NCI-H345 (cell line): Measurements from ENCODE around the gene LHPP.
A peak's percentile ranks its signal among the peaks of the same experiment; 100 is the strongest.

ENCODE experiments used
- DNase-seq: peaks from one replicate; lab custom pipeline; 2025; lab: John Stamatoyannopoulos, UW

The LHPP gene

GRCh38 chr10:124470544-124471434 is 9.2 kb downstream of the LHPP start:
- DNase-seq: no peak

- no peak for DNase-seq
Measured at GRCh38 chr10:124472071-124472470, 10.4 kb downstream of the LHPP start.

- no peak for DNase-seq
Measured at GRCh38 chr10:124473070-124473469, 11.4 kb downstream of the LHPP start.

- DNase-seq: peak; percentile 60
Measured at GRCh38 chr10:124474514-124475070, 13.0 kb downstream of the LHPP start.

GRCh38 chr10:124476043-124476725 is 14.6 kb downstream of the LHPP start:
- DNase-seq: no peak

GRCh38 chr10:124477614-124478363 is 16.2 kb downstream of the LHPP start:
- no peak for DNase-seq

GRCh38 chr10:124478515-124478914 is 16.9 kb downstream of the LHPP start:
- no peak for DNase-seq

- DNase-seq: no peak
Measured at GRCh38 chr10:124480860-124481259, 19.2 kb downstream of the LHPP start.

GRCh38 chr10:124481717-124482116 is 20.1 kb downstream of the LHPP start:
- no peak for DNase-seq

- no peak for DNase-seq
Measured at GRCh38 chr10:124482236-124482800, 20.7 kb downstream of the LHPP start.

- DNase-seq: no peak
Measured at GRCh38 chr10:124482876-124483275, 21.3 kb downstream of the LHPP start.

GRCh38 chr10:124484031-124484430 is 22.4 kb downstream of the LHPP start:
- DNase-seq: no peak

GRCh38 chr10:124484661-124485060 is 23.0 kb downstream of the LHPP start:
- DNase-seq: no peak

GRCh38 chr10:124486635-124487034 is 25.0 kb downstream of the LHPP start:
- no peak for DNase-seq

- no peak for DNase-seq
Measured at GRCh38 chr10:124491105-124491504, 29.5 kb downstream of the LHPP start.

- no peak for DNase-seq
Measured at GRCh38 chr10:124492266-124492665, 30.6 kb downstream of the LHPP start.

- no peak for DNase-seq
Measured at GRCh38 chr10:124493214-124493882, 31.7 kb downstream of the LHPP start.

GRCh38 chr10:124494046-124494807 is 32.6 kb downstream of the LHPP start:
- DNase-seq: no peak

GRCh38 chr10:124495162-124495561 is 33.5 kb downstream of the LHPP start:
- no peak for DNase-seq

- DNase-seq: no peak
Measured at GRCh38 chr10:124495725-124496124, 34.1 kb downstream of the LHPP start.

- no peak for DNase-seq
Measured at GRCh38 chr10:124496150-124496549, 34.5 kb downstream of the LHPP start.
